HG03135 (cell line): ENCODE results near the gene SERINC1.

Experiments used
- ATAC-seq: cut with Tn5 transposase; IDR thresholded peaks from one replicate; pipeline ENCODE4 v1.9.1; 2021; ENCODE audit warnings: mild to moderate bottlenecking, moderate library complexity; ENCODE audit not compliant: unreplicated experiment

SERINC1 gene

DNA sequence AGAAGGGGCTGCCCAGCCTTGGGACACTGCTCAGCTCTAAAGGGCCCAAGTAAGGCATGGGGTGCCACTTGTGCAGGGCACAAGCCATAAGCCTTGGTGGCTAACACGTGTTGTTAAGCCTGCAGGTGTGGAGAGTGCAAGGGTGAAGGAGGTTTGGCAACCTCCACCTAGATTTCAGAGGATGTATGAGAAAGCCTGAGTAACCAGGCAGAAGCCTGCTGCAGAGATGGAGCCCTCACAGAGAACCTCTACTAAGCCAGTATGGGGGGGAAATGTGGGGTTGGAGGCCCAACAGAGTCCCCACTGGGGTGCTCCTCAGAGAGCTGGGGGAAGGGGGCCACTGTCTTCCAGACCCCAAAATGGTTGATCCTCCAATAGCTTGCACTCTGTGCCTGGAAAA, 32.6 kb downstream of the SERINC1 start:
- no peak for ATAC-seq

GRCh38 chr6:122432816-122433215, 38.8 kb downstream of the SERINC1 start:
- ATAC-seq = no peak

- ATAC-seq = no peak
These were observed 39.8 kb downstream of the SERINC1 start for GRCh38 chr6:122431780-122432179.

GRCh38 chr6:122429323-122429722, 42.3 kb downstream of the SERINC1 start:
- ATAC-seq = no peak

DNA sequence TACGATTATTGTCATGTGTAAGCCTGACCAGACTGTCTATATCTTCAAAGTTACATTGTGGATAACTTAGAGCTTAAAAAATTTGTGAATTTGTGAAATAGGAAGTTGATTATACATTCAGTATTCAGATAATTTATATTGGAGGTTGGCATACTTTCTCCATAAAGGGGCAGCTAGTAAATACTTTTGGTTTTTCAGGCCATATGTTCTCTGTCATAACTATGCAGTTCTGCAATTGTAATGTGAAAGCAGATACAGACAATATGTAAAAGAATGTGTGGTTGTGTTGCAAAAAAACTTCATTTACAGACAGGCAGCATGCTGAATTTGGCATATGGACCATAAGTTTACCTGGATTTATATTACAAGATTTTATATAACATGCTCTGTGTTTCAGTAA, 42.8 kb downstream of the SERINC1 start:
- ATAC-seq = no peak

- ATAC-seq = no peak
These were observed 45.0 kb downstream of the SERINC1 start for GRCh38 chr6:122426597-122426996.

GRCh38 chr6:122423734-122424133, 47.9 kb downstream of the SERINC1 start:
- ATAC-seq = no peak

- ATAC-seq = no peak
These were observed 48.9 kb downstream of the SERINC1 start for GRCh38 chr6:122422614-122423267.

DNA sequence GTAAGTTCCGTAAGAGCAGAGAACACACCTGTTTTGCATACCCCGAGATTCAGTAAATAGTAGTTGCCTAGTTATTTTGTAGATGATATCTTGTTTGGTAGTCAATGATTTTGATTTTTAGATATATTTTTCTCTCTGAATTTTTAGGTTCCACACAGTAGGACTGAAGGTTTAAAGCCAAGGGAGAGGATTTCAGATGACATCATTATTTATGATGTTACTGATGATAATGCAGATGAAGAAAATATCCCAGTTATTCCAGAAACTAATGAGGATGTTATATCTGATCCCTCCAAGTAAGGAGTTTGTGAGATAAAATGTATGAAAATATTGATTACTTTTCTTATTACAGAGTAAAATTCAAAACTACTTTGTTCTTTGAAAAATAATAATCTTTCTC, 49.6 kb downstream of the SERINC1 start:
- no peak for ATAC-seq

DNA sequence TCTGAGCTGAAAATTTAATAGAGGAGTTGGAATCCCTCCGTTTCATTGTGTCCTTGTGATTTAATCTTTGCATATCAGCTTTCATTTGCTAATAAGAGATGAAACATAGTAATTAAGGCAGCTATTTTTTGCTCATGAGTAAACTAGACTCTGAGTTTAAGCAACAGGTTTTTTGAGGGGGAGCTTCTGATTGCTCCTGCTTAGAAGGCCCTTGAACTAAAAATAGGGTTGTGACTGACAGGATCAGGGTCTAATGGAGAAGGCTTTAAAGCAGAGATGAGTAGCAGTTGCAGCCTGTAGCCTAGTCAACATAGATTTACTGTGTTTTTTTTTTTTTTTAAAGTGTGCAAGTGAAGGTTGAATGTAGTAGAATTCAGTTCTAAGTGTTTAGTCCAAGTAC, 54.8 kb downstream of the SERINC1 start:
- no peak for ATAC-seq

GRCh38 chr6:122412001-122412400, 59.6 kb downstream of the SERINC1 start:
- ATAC-seq = no peak

DNA sequence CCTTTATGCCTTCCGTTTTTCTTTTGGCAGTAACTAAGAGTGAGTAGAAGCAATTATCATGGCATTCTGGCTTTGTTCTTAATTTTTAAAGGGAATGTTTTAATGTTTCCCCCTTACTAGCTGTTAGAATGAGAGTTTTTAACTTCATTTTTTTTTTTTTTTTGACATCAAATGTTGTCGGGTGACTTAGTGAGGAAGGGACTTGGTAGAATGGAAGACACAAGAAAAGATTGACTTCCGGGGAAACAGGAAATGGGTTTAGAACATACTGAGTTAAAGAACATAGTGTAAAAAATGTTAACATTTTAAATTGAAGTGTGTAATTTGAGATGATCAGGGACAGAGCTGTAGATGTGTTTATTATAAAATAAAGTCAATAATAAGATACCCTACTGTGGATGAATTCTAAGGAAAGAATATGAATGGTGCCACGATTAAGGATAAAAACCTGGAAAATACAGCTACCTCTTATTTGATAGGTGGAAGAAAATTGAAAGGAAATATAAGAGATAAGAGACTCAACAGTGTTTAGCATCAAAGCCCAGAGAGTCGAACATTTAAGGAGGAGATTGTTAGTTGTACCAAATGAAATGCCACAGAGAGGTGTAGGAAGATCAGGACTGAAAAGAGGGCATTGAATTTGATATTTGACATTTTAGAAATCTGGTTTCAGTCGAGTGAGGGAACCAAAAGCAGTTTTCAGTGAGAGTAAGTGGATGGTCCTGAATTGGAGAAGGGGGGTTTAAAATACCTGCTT, 62.7 kb downstream of the SERINC1 start:
- ATAC-seq = no peak

DNA sequence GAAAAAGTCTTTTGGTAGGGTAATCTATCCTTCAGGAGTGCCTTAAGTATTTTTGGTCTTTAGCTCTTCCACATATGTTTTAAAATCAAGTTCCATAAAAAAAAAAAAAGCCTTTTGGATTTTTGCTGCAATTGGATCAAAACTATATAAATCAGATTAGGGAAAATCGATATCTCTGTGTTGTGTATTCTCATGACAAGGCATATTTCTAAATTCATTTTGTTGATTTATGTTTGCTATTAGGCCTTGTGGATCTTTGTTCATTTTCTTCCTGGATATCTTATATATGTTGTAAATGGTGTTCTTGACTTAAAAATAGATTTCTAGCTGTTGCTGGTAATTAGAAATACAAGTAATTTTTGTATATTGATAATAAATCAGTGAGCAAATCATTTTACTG, 63.4 kb downstream of the SERINC1 start:
- ATAC-seq = no peak

- no peak for ATAC-seq
These were observed 63.9 kb downstream of the SERINC1 start for GRCh38 chr6:122407712-122408111.

- no peak for ATAC-seq
These were observed 65.4 kb downstream of the SERINC1 start for GRCh38 chr6:122406187-122406586.

DNA sequence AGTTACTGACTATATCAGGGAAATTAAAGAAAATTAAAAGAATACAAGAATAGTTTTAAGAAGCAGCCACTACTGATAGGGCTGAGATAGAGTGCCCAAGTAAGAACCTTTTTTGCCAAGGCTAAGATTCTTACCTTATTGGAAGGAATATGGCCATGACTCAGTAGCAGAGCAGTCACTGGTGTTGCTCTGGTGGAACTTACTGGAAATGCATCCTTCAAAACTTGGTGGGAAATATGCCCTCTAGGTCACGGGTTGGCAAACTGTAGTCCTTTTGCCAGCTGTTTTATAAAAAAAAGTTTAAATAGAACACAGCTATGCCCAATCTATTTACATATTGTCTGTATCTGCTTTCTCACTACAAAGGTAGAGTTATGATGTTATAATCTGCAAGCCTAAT, 66.2 kb downstream of the SERINC1 start:
- ATAC-seq = no peak

DNA sequence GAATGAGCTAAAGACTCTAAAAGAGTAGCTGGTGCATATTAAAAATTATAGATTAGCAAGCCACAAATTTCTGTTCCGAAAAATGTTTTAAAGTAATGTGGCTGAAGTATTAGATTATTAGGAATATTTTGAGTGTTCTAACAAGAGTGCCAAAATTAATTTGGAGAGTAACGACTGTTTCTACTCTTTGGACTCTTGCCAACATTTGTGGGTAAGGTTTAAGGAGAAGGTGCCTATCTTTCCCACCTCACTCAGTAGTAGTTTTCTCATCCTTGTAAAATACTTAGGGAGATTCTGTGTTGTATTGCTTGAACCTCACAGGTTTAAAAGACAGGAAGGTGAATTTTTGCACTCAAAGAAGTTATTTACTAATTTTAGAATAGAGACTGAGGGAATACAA, 67.2 kb downstream of the SERINC1 start:
- ATAC-seq = no peak

- ATAC-seq = no peak
These were observed 70.5 kb downstream of the SERINC1 start for GRCh38 chr6:122401104-122401503.

GRCh38 chr6:122400462-122401089, 71.0 kb downstream of the SERINC1 start:
- ATAC-seq = no peak

DNA sequence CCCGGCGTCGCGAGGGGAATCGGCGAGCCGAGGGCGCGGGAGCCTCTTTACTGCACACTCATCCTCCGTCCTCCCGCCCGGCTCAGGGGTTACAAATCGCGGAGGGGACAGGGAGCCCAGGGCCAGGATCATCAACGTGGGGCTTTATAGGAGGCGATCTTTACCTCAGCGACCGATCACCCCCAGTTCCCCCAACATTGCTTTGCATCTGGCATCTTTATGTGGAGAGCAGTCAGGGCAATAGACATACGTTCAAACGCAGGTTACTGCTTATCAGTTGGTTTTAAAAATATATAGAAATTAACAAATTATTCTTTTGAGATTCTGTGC, 71.5 kb downstream of the SERINC1 start:
- no peak for ATAC-seq

GRCh38 chr6:122399348-122400120, 72.1 kb downstream of the SERINC1 start, which contains the start of gene HSF2:
TSS of gene HSF2 (plus strand) at chr6:122399652. CDS start at chr6:122399738, 86 bp downstream.
- peak; percentile 100 for ATAC-seq

DNA sequence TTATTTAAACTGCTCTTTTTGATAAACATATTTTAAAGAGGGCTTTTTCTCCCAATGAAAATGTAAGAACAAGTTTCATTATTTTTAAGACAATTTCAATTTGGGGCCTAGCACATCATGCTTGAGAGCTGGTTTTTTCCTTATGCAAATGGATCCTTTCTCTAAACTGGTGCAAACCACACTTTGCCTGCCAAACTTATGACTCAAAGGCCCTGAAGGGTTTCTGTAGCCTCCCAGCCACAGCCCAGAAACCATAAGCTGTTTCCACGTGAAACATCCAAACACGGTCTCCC, 72.6 kb downstream of the SERINC1 start:
- ATAC-seq = no peak
